Osteocyte (in vitro differentiated cells): ENCODE results near the gene NIPBL. TPM values are rescaled to one million over a fixed set of nuclear protein-coding genes. Genes with fewer than 3 reads are reported as not detected.
"Not testable (repeated sequence)": the region's sequence is repeated elsewhere in the genome, so short reads cannot be mapped to it uniquely, and the experiment has no call there.

ENCODE experiments used
- DNase-seq: peaks from one replicate; pipeline ENCODE4 v3.0.0; 2021; ENCODE audit warnings: mixed read lengths; ENCODE audit not compliant: unreplicated experiment; ENCODE audit errors: extremely low spot score
- H3K27ac Mint-ChIP-seq: one replicate; pipeline ENCODE4 v1.8.0; 2021; ENCODE audit warnings: mild to moderate bottlenecking, mixed read lengths; ENCODE audit not compliant: unreplicated experiment
- H3K27me3 Mint-ChIP-seq: one replicate; pipeline ENCODE4 v1.8.0; 2021; ENCODE audit warnings: mixed read lengths; ENCODE audit not compliant: unreplicated experiment
- H3K36me3 Mint-ChIP-seq: one replicate; pipeline ENCODE4 v1.8.0; 2021; ENCODE audit warnings: mixed read lengths; ENCODE audit not compliant: unreplicated experiment
- H3K4me1 Mint-ChIP-seq: one replicate; pipeline ENCODE4 v1.8.0; 2021; ENCODE audit warnings: mixed read lengths; ENCODE audit not compliant: unreplicated experiment
- H3K4me3 Mint-ChIP-seq: one replicate; pipeline ENCODE4 v1.8.0; 2021; ENCODE audit warnings: mild to moderate bottlenecking, moderate library complexity, mixed read lengths; ENCODE audit not compliant: unreplicated experiment
- H3K9me3 Mint-ChIP-seq: one replicate; pipeline ENCODE4 v1.8.0; 2021; ENCODE audit warnings: mixed read lengths; ENCODE audit not compliant: unreplicated experiment
- total RNA-seq: library from RNA; stranded (reverse); gene quantifications from 2 replicates; pipeline ENCODE4 v1.2.1, GENCODE V29; 2021
- TF ChIP-seq, protein P1 (sequence below): fragments of 200-600 bp; sonication (generic); IDR thresholded peaks from 2 replicates; pipeline ENCODE4 v1.5.0; 2021; ENCODE audit warnings: antibody characterized with exemption, mild to moderate bottlenecking, moderate library complexity

Gene NIPBL
- total RNA-seq, 1 donor from 2014 or later: 52.2 TPM

DNA sequence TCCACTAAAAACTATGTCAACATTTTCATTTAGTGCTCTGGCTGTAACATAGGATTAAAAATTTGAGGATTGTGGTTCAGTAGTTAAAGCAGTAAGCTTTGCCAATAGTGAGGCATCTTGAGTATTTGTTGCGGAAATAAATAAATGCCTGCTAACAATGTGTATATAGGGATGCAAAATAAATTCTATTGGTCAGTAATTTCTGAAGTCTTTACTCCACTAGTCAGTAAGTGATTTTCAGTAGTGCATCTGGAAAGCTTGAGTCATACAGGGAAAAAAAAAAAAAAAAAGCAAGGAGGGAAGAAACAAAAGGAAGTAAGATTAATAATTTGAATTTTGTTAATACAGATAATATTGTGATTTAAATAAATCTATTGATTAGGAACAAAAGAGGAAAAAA is 21.0 kb downstream of the NIPBL start:
- Mint-ChIP-seq H3K27me3 (no peaks in the 10 kb centered on the region), H3K4me1 (peaks cover 36% of the 10 kb centered on the region), H3K36me3 (peaks cover 8% of the 10 kb centered on the region), H3K9me3 (peaks cover 20% of the 10 kb centered on the region), H3K27ac (peak overlapping the region; percentile 71), H3K4me3 (no peak overlapping the region)
- no peak for DNase-seq
- TF ChIP-seq, protein P1, sequence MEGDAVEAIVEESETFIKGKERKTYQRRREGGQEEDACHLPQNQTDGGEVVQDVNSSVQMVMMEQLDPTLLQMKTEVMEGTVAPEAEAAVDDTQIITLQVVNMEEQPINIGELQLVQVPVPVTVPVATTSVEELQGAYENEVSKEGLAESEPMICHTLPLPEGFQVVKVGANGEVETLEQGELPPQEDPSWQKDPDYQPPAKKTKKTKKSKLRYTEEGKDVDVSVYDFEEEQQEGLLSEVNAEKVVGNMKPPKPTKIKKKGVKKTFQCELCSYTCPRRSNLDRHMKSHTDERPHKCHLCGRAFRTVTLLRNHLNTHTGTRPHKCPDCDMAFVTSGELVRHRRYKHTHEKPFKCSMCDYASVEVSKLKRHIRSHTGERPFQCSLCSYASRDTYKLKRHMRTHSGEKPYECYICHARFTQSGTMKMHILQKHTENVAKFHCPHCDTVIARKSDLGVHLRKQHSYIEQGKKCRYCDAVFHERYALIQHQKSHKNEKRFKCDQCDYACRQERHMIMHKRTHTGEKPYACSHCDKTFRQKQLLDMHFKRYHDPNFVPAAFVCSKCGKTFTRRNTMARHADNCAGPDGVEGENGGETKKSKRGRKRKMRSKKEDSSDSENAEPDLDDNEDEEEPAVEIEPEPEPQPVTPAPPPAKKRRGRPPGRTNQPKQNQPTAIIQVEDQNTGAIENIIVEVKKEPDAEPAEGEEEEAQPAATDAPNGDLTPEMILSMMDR: no peak

DNA sequence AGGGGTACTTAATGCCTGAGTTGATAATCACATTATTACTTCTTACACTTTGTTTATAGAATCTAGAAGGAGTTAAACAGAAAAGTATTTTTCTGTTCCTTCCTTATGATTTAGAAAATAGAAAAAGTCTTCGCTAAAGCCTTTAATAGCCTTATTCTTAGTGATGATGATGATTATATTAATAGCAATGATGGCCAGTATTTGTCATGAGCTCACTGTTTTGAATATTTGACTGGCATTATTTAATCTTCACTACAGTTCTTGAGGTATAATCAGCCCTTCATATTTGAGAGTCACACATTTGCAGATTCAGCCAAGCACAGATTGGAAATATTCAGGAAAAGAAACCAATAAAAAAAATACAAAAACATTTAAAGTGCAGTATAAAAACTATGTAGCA is 23.3 kb downstream of the NIPBL start:
- Mint-ChIP-seq H3K27me3 (no peaks in the 10 kb centered on the region), H3K27ac (no peak overlapping the region), H3K36me3 (peaks cover 11% of the 10 kb centered on the region), H3K9me3 (peaks cover 22% of the 10 kb centered on the region), H3K4me3 (no peak overlapping the region), H3K4me1 (peaks cover 34% of the 10 kb centered on the region)
- DNase-seq: no peak
- TF ChIP-seq, protein P1: no peak

GRCh38 chr5:36900283-36900682 is 23.7 kb downstream of the NIPBL start:
- DNase-seq: no peak
- Mint-ChIP-seq H3K27me3 (no peaks in the 10 kb centered on the region), H3K4me3 (no peak overlapping the region), H3K36me3 (peaks cover 11% of the 10 kb centered on the region), H3K27ac (no peak overlapping the region), H3K9me3 (peaks cover 19% of the 10 kb centered on the region), H3K4me1 (peaks cover 30% of the 10 kb centered on the region)
- TF ChIP-seq, protein P1: no peak

GRCh38 chr5:36901077-36901476 is 24.5 kb downstream of the NIPBL start:
- H3K9me3 Mint-ChIP-seq: peaks cover 11% of the 10 kb centered on the region
- H3K4me1 Mint-ChIP-seq: peaks cover 30% of the 10 kb centered on the region
- H3K4me3 Mint-ChIP-seq, H3K27ac Mint-ChIP-seq, DNase-seq, H3K27me3 Mint-ChIP-seq: not testable (repeated sequence)
- peaks cover 11% of the 10 kb centered on the region for H3K36me3 Mint-ChIP-seq

DNA sequence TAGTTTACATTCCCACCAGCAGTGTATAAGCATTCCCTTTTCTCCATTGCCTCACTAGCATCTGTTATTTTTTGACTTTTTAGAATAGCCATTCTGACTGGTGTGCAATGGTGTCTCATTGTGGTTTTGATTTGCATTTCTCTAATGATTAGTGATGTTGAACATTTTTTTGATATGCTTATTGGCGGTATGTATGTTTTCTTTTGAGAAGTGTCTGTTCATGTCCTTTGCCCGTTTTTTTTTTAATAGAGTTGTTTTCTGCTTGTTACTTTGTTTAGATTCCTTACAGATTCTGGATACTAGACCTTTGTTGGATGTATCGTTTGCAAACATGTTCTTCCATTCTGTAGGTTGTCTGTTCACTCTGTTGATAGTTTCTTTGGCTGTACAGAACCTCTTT is 25.3 kb downstream of the NIPBL start:
- no peak for DNase-seq
- no peak overlapping the region for H3K27ac Mint-ChIP-seq
- H3K4me1 Mint-ChIP-seq: peaks cover 27% of the 10 kb centered on the region
- peaks cover 11% of the 10 kb centered on the region for H3K36me3 Mint-ChIP-seq
- TF ChIP-seq, protein P1: no peak
- H3K9me3 Mint-ChIP-seq: peaks cover 10% of the 10 kb centered on the region
- no peak overlapping the region for H3K4me3 Mint-ChIP-seq
- no peaks in the 10 kb centered on the region for H3K27me3 Mint-ChIP-seq

GRCh38 chr5:36902353-36902752 is 25.8 kb downstream of the NIPBL start:
- peaks cover 24% of the 10 kb centered on the region for H3K4me1 Mint-ChIP-seq
- H3K9me3 Mint-ChIP-seq: peaks cover 10% of the 10 kb centered on the region
- H3K36me3 Mint-ChIP-seq: peaks cover 11% of the 10 kb centered on the region
- TF ChIP-seq, protein P1: no peak
- no peak for DNase-seq
- H3K4me3 Mint-ChIP-seq: no peak overlapping the region
- H3K27ac Mint-ChIP-seq: no peak overlapping the region
- H3K27me3 Mint-ChIP-seq: no peaks in the 10 kb centered on the region
